ENCODE data around the gene ZBTB4.

DNA sequence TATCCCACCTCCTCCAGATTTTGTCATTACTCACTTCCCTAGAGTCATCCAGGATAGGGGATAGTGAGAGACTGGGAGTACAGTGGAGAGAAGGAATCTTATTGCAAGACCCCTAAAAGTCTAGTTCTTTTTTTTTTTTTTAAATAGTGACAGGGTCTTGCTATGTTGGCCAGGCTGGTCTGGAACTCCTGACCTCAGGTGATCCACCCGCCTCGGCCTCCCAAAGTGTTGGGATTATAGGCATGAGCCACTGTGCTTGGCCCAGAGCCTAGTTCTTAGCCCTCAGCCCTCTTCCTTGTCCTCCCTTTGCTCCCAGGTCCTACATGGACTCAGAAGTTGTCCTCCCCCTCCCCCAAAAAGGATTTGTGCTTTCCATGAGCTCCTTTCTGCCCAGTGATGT lies 37.3 kb downstream of the ZBTB4 start:
- TF ChIP-seq, protein P1, sequence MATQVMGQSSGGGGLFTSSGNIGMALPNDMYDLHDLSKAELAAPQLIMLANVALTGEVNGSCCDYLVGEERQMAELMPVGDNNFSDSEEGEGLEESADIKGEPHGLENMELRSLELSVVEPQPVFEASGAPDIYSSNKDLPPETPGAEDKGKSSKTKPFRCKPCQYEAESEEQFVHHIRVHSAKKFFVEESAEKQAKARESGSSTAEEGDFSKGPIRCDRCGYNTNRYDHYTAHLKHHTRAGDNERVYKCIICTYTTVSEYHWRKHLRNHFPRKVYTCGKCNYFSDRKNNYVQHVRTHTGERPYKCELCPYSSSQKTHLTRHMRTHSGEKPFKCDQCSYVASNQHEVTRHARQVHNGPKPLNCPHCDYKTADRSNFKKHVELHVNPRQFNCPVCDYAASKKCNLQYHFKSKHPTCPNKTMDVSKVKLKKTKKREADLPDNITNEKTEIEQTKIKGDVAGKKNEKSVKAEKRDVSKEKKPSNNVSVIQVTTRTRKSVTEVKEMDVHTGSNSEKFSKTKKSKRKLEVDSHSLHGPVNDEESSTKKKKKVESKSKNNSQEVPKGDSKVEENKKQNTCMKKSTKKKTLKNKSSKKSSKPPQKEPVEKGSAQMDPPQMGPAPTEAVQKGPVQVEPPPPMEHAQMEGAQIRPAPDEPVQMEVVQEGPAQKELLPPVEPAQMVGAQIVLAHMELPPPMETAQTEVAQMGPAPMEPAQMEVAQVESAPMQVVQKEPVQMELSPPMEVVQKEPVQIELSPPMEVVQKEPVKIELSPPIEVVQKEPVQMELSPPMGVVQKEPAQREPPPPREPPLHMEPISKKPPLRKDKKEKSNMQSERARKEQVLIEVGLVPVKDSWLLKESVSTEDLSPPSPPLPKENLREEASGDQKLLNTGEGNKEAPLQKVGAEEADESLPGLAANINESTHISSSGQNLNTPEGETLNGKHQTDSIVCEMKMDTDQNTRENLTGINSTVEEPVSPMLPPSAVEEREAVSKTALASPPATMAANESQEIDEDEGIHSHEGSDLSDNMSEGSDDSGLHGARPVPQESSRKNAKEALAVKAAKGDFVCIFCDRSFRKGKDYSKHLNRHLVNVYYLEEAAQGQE (IDR thresholded peaks at IDR 0.05; ENCODE audit: low read depth), result no peak
- TF ChIP-seq YY1 (IDR thresholded peaks at IDR 0.05; ENCODE audit: low read depth), result no peak
- TF ChIP-seq, protein P2, sequence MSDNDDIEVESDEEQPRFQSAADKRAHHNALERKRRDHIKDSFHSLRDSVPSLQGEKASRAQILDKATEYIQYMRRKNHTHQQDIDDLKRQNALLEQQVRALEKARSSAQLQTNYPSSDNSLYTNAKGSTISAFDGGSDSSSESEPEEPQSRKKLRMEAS (IDR thresholded peaks at IDR 0.05), result no peak
- TF ChIP-seq NFIC (IDR thresholded peaks at IDR 0.05), result no peak
- no peak for TF ChIP-seq TCF12 (IDR thresholded peaks at IDR 0.05; ENCODE audit: low read depth)
